SK-N-SH (cell line): ENCODE data around the gene SEC14L1. TPM values are rescaled to one million over a fixed set of nuclear protein-coding genes. Genes with fewer than 3 reads are reported as not detected.

ENCODE experiments used
- CTCF ChIA-PET: fragments of 300-600, 350-600 bp; formaldehyde crosslinking; extraction: SDS; loops from one replicate; lab custom pipeline; 2021; lab: Yijun Ruan, JAX
- POLR2A ChIA-PET: fragments of 350-600 bp; sonication (Branson Sonifier 250); formaldehyde crosslinking; extraction: SDS; loops from one replicate; lab custom pipeline; 2020; ENCODE audit warnings: antibody characterized with exemption, inconsistent platforms; lab: Yijun Ruan, JAX
- DNase-seq: peaks from one replicate; pipeline ENCODE4 v3.0.0; 2012
- H2AFZ ChIP-seq: fragments of 200-600 bp; sonication (generic); 2 replicates; pipeline ENCODE4 v1.8.1; 2016; ENCODE audit warnings: antibody characterized with exemption, mild to moderate bottlenecking, low read depth
- H3F3A ChIP-seq: fragments of 200-600 bp; sonication (generic); replicated peaks from 2 replicates; pipeline ENCODE3; 2016; ENCODE audit warnings: antibody characterized with exemption, mild to moderate bottlenecking; ENCODE audit not compliant: insufficient read depth
- H3K27ac ChIP-seq, 2 experiments: fragments of 200-500 bp in 1 of 2; fragments of 200-600 bp in 1 of 2; sonication (Bioruptor generic) in 1 of 2; sonication (generic), shearing (Covaris generic) in 1 of 2; 2 replicates each; pipeline versions ENCODE4 v1.5.1 to v1.6.1; 2014 to 2016; ENCODE audit warnings: low read depth in 2 of 2, inconsistent platforms in 1 of 2, low read length in 1 of 2, mild to moderate bottlenecking in 1 of 2, mixed read lengths in 1 of 2
- H3K27me3 ChIP-seq: fragments of 200-600 bp; sonication (generic), shearing (Covaris generic); 2 replicates; pipeline ENCODE4 v1.6.1; 2016; ENCODE audit warnings: mixed run types; ENCODE audit not compliant: insufficient read depth
- H3K36me3 ChIP-seq, 2 experiments: fragments of 200-500 bp in 1 of 2; fragments of 200-600 bp in 1 of 2; sonication (Bioruptor generic) in 1 of 2; sonication (generic) in 1 of 2; replicated peaks in 1 of 2; 2 replicates each; pipeline versions ENCODE3 to v1.5.1; 2014 to 2016; ENCODE audit warnings: low read length in 1 of 2, mild to moderate bottlenecking in 1 of 2; ENCODE audit not compliant: insufficient read depth in 2 of 2, control insufficient read depth in 1 of 2
- H3K4me1 ChIP-seq, 2 experiments: fragments of 200-500 bp in 1 of 2; fragments of 200-600 bp in 1 of 2; sonication (Bioruptor generic) in 1 of 2; sonication (generic), shearing (Covaris generic) in 1 of 2; 2 replicates each; pipeline versions ENCODE4 v1.5.1 to v1.6.1; 2014 to 2016; ENCODE audit warnings: low read depth in 1 of 2, low read length in 1 of 2, mixed run types in 1 of 2; ENCODE audit not compliant: insufficient read depth in 2 of 2, control insufficient read depth in 1 of 2
- H3K4me2 ChIP-seq: fragments of 200-600 bp; sonication (generic), shearing (Covaris generic); 2 replicates; pipeline ENCODE4 v1.6.1; 2017; ENCODE audit warnings: mixed run types
- H3K4me3 ChIP-seq, 2 experiments: fragments of 200-500 bp in 1 of 2; fragments of 200-600 bp in 1 of 2; sonication (Bioruptor generic) in 1 of 2; sonication (generic), shearing (Covaris generic) in 1 of 2; 2 replicates each; pipeline versions ENCODE4 v1.5.1 to v1.8.1; 2014 to 2016; ENCODE audit warnings: low read depth in 2 of 2, inconsistent platforms in 1 of 2, low read length in 1 of 2, mild to moderate bottlenecking in 1 of 2, mixed read lengths in 1 of 2, moderate library complexity in 1 of 2
- H3K79me2 ChIP-seq: fragments of 200-600 bp; sonication (generic); 2 replicates; pipeline ENCODE4 v1.8.1; 2017; ENCODE audit warnings: mild to moderate bottlenecking; ENCODE audit not compliant: insufficient read depth
- H3K9ac ChIP-seq: fragments of 200-600 bp; sonication (generic); 2 replicates; pipeline ENCODE4 v1.6.1; 2017; ENCODE audit warnings: mixed run types
- H3K9me2 ChIP-seq: fragments of 200-600 bp; sonication (generic); 2 replicates; pipeline ENCODE4 v1.6.1; 2017; ENCODE audit warnings: mixed run types
- H3K9me3 ChIP-seq: fragments of 200-600 bp; sonication (generic); 2 replicates; pipeline ENCODE4 v1.6.1; 2017; ENCODE audit warnings: mixed run types, mild to moderate bottlenecking, moderate library complexity
- H4K20me1 ChIP-seq: fragments of 200-600 bp; sonication (generic); 2 replicates; pipeline ENCODE4 v1.6.1; 2017; ENCODE audit warnings: mild to moderate bottlenecking, mixed run types; ENCODE audit not compliant: insufficient read depth
- CTCF ChIP-seq: fragments of 200-600 bp; sonication (generic); IDR thresholded peaks from 2 replicates; pipeline ENCODE4 v1.6.1; 2017; ENCODE audit warnings: antibody characterized with exemption, mild to moderate bottlenecking, moderate library complexity
- EP300 ChIP-seq, 2 experiments: IDR thresholded peaks; 2 replicates each; pipeline versions ENCODE4 v1.4.0 to v1.6.1; 2012; ENCODE audit warnings: borderline replicate concordance in 1 of 2, low read depth in 1 of 2, low read length in 1 of 2
- EZH2phosphoT487 ChIP-seq: fragments of 200-600 bp; sonication (generic); IDR thresholded peaks from 2 replicates; pipeline ENCODE4 v1.6.1; 2017; ENCODE audit warnings: low read depth, mixed run types, mild to moderate bottlenecking, antibody characterized with exemption, moderate library complexity, borderline replicate concordance
- FOSL2 ChIP-seq: IDR thresholded peaks from 2 replicates; pipeline ENCODE4 v1.4.0; 2012; ENCODE audit warnings: low read depth, mild to moderate bottlenecking, moderate library complexity, borderline replicate concordance
- FOXM1 ChIP-seq: IDR thresholded peaks from 2 replicates; pipeline ENCODE4 v1.4.0; 2012; ENCODE audit warnings: low read depth, mild to moderate bottlenecking
- GATA2 ChIP-seq: sonication (generic); formaldehyde crosslinking; IDR thresholded peaks from 2 replicates; pipeline ENCODE4 v1.5.0; 2020; ENCODE audit warnings: mild to moderate bottlenecking, missing genetic modification reagents
- IRF3 ChIP-seq: fragments of 150-350 bp; IDR thresholded peaks from 2 replicates; pipeline ENCODE4 v1.6.1; 2016; ENCODE audit warnings: mild to moderate bottlenecking, low read depth, low read length
- JUND ChIP-seq: IDR thresholded peaks from 2 replicates; pipeline ENCODE4 v1.4.0; 2012
- MEF2A ChIP-seq: IDR thresholded peaks from 2 replicates; pipeline ENCODE4 v1.4.0; 2012; ENCODE audit warnings: low read depth, borderline replicate concordance
- MXI1 ChIP-seq: IDR thresholded peaks from 2 replicates; pipeline ENCODE4 v1.6.1; 2012; ENCODE audit warnings: mild to moderate bottlenecking, low read depth, low read length, improper control_type of control experiment
- POLR2AphosphoS5 ChIP-seq: IDR thresholded peaks from 2 replicates; pipeline ENCODE4 v1.6.1; 2012; ENCODE audit warnings: low read depth, low read length
- RAD21 ChIP-seq: IDR thresholded peaks from 2 replicates; pipeline ENCODE4 v1.6.1; 2012; ENCODE audit warnings: mild to moderate bottlenecking, low read length
- REST ChIP-seq: IDR thresholded peaks from 2 replicates; pipeline ENCODE4 v1.6.1; 2012; ENCODE audit warnings: mild to moderate bottlenecking, low read depth, low read length, moderate library complexity
- RFX5 ChIP-seq: IDR thresholded peaks from 2 replicates; pipeline ENCODE4 v1.6.1; 2012; ENCODE audit warnings: mild to moderate bottlenecking, improper control_type of control experiment, low read length
- SMC3 ChIP-seq: IDR thresholded peaks from 2 replicates; pipeline ENCODE4 v1.6.1; 2012; ENCODE audit warnings: low read depth, low read length, improper control_type of control experiment
- TEAD4 ChIP-seq: IDR thresholded peaks from 2 replicates; pipeline ENCODE4 v1.4.0; 2012; ENCODE audit warnings: mild to moderate bottlenecking, borderline replicate concordance; ENCODE audit not compliant: insufficient read depth
- ZBTB33 ChIP-seq: IDR thresholded peaks from 2 replicates; pipeline ENCODE4 v1.4.0; 2012; ENCODE audit warnings: low read depth, borderline replicate concordance
- WGBS: methylation state at CpG from one replicate; pipeline ENCODE4 v1.1.6; 2017; ENCODE audit warnings: low lambda C conversion rate; 5-methylcytosine and 5-hydroxymethylcytosine counted together
- polyA plus RNA-seq, 3 experiments: library from polyadenylated mRNA; depleted of rRNA; stranded (reverse); fragments of >200 nt; gene quantifications; 2 replicates each; pipeline ENCODE4 v1.2.3, GENCODE V29; 2012

SEC14L1 gene
- polyA plus RNA-seq, 1 of the 3 experiments (the other 2 are of a cell fraction) = 62.4 TPM

- Histone ChIP-seq H3K4me1 (peaks cover 0 to 5% of the 10 kb centered on the region in 2 experiments; a peak in 1 of 4 replicates), H3K9ac (no peak overlapping the region), H3K4me2 (no peak overlapping the region), H2AFZ (no peak overlapping the region), H3K9me3 (peaks cover 18% of the 10 kb centered on the region; the same call in 1 of the 2 replicates), H3K4me3 (no peak overlapping the region), H3K27me3 (no peaks in the 10 kb centered on the region), H3K79me2 (peaks cover 100% of the 10 kb centered on the region), H3K27ac (no peak overlapping the region), H3K36me3 (peaks cover 13 to 36% of the 10 kb centered on the region in 2 experiments), H3K9me2 (no peaks in the 10 kb centered on the region), H4K20me1 (peaks cover 66% of the 10 kb centered on the region), H3F3A (peaks cover 10% of the 10 kb centered on the region)
- WGBS = 94% methylated on average over 14 of the region's 14 CpGs
- TF ChIP-seq ZBTB33 (no peak), SMC3 (no peak), GATA2 (CRISPR knock-in tag) (no peak), MXI1 (no peak), RAD21 (no peak), JUND (no peak), TEAD4 (no peak)
- POLR2A ChIA-PET = no interaction called here
- no peak for DNase-seq
- CTCF ChIA-PET = interaction anchor here (1.1 to 1.4 kb wide), 5 partner anchors 10 to 68 kb away, joined by 3 to 4 read pairs (median 3); no protein-coding TSS in a partner anchor
Observed at GRCh38 chr17:77178563-77178962, 37.8 kb downstream of the SEC14L1 start.

GRCh38 chr17:77180503-77181357 lies 40.0 kb downstream of the SEC14L1 start:
- no peak overlapping the region for H3K9ac ChIP-seq
- H2AFZ ChIP-seq = no peak overlapping the region
- H3F3A ChIP-seq = peaks cover 10% of the 10 kb centered on the region
- peaks cover under 1% of the 10 kb centered on the region; the same call in 1 of the 2 replicates for H3K9me3 ChIP-seq
- peaks cover 0 to 14% of the 10 kb centered on the region in 2 experiments for H3K36me3 ChIP-seq
- POLR2A ChIA-PET = no interaction called here
- H3K9me2 ChIP-seq = no peaks in the 10 kb centered on the region
- peaks cover 100% of the 10 kb centered on the region for H3K79me2 ChIP-seq
- no peak overlapping the region for H3K27ac ChIP-seq
- 96% methylated on average over 16 of the region's 16 CpGs for WGBS
- TF ChIP-seq RFX5 (no peak), POLR2AphosphoS5 (no peak), IRF3 (no peak), FOXM1 (no peak), EP300 (IDR thresholded peaks at IDR 0.05; ENCODE audit: borderline replicate concordance in 1 of 2, low read depth in 1 of 2, low read length in 1 of 2) (no peak), REST (no peak), JUND (no peak), EZH2phosphoT487 (no peak), RAD21 (no peak), CTCF (no peak), FOSL2 (no peak), MEF2A (no peak)
- peaks cover 88% of the 10 kb centered on the region for H4K20me1 ChIP-seq
- DNase-seq = no peak
- H3K4me1 ChIP-seq = peaks cover 15 to 22% of the 10 kb centered on the region in 2 experiments; a peak in 3 of 4 replicates
- H3K4me3 ChIP-seq = no peak overlapping the region
- H3K27me3 ChIP-seq = no peaks in the 10 kb centered on the region
- CTCF ChIA-PET = interaction anchor here (0.7 to 1.9 kb wide), 6 partner anchors 12 to 124 kb away, joined by 3 to 6 read pairs (median 4); no protein-coding TSS in a partner anchor
- no peak overlapping the region for H3K4me2 ChIP-seq
